GM12878 (cell line): ENCODE measurements around the gene DLL1.
"Not testable (repeated sequence)": the region's sequence is repeated elsewhere in the genome, so short reads cannot be mapped to it uniquely, and the experiment has no call there.

Experiments used
- CEBPZ ChIP-seq: fragments of 150-350 bp; IDR thresholded peaks from 2 replicates; pipeline ENCODE4 v1.6.1; 2016; ENCODE audit warnings: low read depth, low read length
- CTCF ChIP-seq, 3 experiments: IDR thresholded peaks in 2 of 3; conservative IDR thresholded peaks in 1 of 3; 2 replicates each; pipeline ENCODE4 v1.5.1; 2011; ENCODE audit warnings: low read depth in 3 of 3, low read length in 3 of 3, mild to moderate bottlenecking in 3 of 3, control low read depth in 2 of 3, moderate library complexity in 2 of 3, inconsistent platforms in 1 of 3, mixed read lengths in 1 of 3; ENCODE audit not compliant: control insufficient read depth in 2 of 3, insufficient read depth in 1 of 3; ENCODE audit errors: extremely low read depth in 1 of 3
- EZH2 ChIP-seq: IDR thresholded peaks from 2 replicates; pipeline ENCODE4 v1.6.1; 2012; ENCODE audit warnings: low read depth, mild to moderate bottlenecking, control low read depth, inconsistent platforms, low read length, borderline replicate concordance; ENCODE audit not compliant: control insufficient read depth
- KAT2A ChIP-seq: conservative IDR thresholded peaks from 2 replicates; pipeline ENCODE4 v1.6.1; 2011; ENCODE audit warnings: low read depth, low read length; ENCODE audit not compliant: control insufficient read depth
- NBN ChIP-seq: fragments of 450-650 bp; IDR thresholded peaks from 2 replicates; pipeline ENCODE4 v1.6.1; 2016
- POLR2A ChIP-seq: IDR thresholded peaks from 2 replicates; pipeline ENCODE4 v1.6.1; 2011; ENCODE audit warnings: low read depth, mild to moderate bottlenecking, low read length
- RBBP5 ChIP-seq: fragments of 200-600 bp; sonication (generic); conservative IDR thresholded peaks from 2 replicates; pipeline ENCODE4 v1.6.1; 2016
- SREBF2 ChIP-seq: IDR thresholded peaks from 2 replicates; pipeline ENCODE4 v1.6.1; 2012; ENCODE audit warnings: mild to moderate bottlenecking, low read length
- SRF ChIP-seq, 2 experiments: IDR thresholded peaks; 2 replicates each; pipeline ENCODE4 v1.6.1; 2011; ENCODE audit warnings: low read depth in 2 of 2, low read length in 2 of 2, mild to moderate bottlenecking in 1 of 2, moderate library complexity in 1 of 2
- ZBTB40 ChIP-seq: fragments of 450-650 bp; IDR thresholded peaks from 2 replicates; pipeline ENCODE4 v1.6.1; 2016; ENCODE audit warnings: mild to moderate bottlenecking, moderate library complexity, borderline replicate concordance
- ZNF592 ChIP-seq: fragments of 450-650 bp; IDR thresholded peaks from 2 replicates; pipeline ENCODE4 v1.6.1; 2017; ENCODE audit warnings: mild to moderate bottlenecking, moderate library complexity
- TF ChIP-seq, protein P1 (sequence below): IDR thresholded peaks from 2 replicates; pipeline ENCODE4 v1.6.1; 2011; ENCODE audit warnings: low read depth, low read length, improper control_type of control experiment, borderline replicate concordance
- TF ChIP-seq, protein P2 (sequence below): IDR thresholded peaks from 2 replicates; pipeline ENCODE4 v1.6.1; 2011; ENCODE audit warnings: borderline replicate concordance, low read depth, mild to moderate bottlenecking, moderate library complexity, low read length; ENCODE audit not compliant: insufficient read depth, poor library complexity, severe bottlenecking

GRCh38 chr6:170264644-170265043, 26.2 kb downstream of the DLL1 start:
- not testable (repeated sequence) for TF ChIP-seq CTCF (IDR thresholded peaks at IDR 0.05 in 2 of 3, conservative IDR thresholded peaks at IDR 0.05 in 1 of 3; ENCODE audit: control insufficient read depth in 2 of 3, extremely low read depth in 1 of 3, insufficient read depth in 1 of 3, low read depth in 3 of 3, low read length in 3 of 3); ZBTB40; RBBP5; CEBPZ; SREBF2; ZNF592; KAT2A; EZH2; SRF (IDR thresholded peaks at IDR 0.05; ENCODE audit: low read depth in 2 of 2, low read length in 2 of 2); NBN; POLR2A
- TF ChIP-seq, protein P1, sequence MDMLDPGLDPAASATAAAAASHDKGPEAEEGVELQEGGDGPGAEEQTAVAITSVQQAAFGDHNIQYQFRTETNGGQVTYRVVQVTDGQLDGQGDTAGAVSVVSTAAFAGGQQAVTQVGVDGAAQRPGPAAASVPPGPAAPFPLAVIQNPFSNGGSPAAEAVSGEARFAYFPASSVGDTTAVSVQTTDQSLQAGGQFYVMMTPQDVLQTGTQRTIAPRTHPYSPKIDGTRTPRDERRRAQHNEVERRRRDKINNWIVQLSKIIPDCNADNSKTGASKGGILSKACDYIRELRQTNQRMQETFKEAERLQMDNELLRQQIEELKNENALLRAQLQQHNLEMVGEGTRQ: not testable (repeated sequence)
- TF ChIP-seq, protein P2, sequence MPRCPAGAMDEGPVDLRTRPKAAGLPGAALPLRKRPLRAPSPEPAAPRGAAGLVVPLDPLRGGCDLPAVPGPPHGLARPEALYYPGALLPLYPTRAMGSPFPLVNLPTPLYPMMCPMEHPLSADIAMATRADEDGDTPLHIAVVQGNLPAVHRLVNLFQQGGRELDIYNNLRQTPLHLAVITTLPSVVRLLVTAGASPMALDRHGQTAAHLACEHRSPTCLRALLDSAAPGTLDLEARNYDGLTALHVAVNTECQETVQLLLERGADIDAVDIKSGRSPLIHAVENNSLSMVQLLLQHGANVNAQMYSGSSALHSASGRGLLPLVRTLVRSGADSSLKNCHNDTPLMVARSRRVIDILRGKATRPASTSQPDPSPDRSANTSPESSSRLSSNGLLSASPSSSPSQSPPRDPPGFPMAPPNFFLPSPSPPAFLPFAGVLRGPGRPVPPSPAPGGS: not testable (repeated sequence)
